ENCODE results near the gene RDH5.
A peak's percentile ranks its signal among the peaks of the same experiment; 100 is the strongest.

RDH5 gene

DNA sequence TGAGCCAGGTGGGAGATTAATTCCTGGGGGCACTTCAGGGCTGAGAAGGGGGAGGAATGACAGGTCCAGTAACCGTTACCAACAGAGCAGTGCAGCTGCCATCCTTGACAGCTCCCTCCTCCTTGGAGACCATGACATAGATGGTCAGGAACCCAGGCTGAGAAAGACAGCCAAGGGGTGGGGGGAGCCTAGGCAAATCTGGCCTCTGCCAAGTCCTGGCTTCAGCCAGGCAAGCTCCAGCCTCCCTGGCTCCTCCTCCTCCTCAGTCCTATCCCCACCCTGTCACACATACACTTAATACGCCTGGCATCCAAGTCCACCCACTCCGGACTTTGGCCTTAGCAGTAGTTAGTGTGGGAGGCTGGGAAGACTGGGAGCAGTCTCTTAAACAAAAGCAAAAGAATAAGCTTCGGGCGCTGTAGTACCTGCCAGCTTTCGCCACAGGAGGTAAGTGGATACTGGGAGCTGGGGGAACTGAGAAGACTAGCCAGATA lies at the start of gene RDH5:
Gene RDH5 (plus strand): TSS at position 323 of the 494 bp plus-strand sequence. CDS start 792 bp downstream, outside the sequence.
- DNase-seq = no peak

- DNase-seq = no peak
Observed at GRCh38 chr12:55671746-55672145, 48.4 kb upstream of the RDH5 start.

DNA sequence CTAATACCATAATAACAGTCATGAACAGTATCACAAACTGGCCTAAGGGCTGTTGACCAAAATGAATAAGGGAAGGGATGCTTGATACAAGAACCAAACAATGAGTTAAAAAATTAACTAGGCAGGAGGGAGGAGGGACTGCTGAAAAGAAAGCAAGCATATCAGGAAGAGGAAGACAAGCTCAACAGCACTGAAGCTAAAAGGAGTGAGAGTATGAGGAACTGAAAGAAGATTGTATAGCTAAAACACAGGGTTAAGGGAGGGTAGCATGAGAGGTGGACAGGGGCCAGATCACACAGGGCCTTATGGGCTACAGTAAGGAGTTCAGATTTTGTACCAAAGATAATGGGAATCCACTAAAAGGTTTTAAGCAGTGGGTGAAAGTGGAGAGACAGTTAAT lies 46.6 kb upstream of the RDH5 start:
- DNase-seq = no peak

- no peak for DNase-seq
Observed at GRCh38 chr12:55675666-55676065, 44.5 kb upstream of the RDH5 start.

GRCh38 chr12:55676707-55677106 lies 43.5 kb upstream of the RDH5 start:
- DNase-seq = no peak

- DNase-seq = no peak
Observed at GRCh38 chr12:55679691-55680090, 40.5 kb upstream of the RDH5 start.

- DNase-seq = peak; percentile 93
Observed at GRCh38 chr12:55681142-55682077, 38.8 kb upstream of the RDH5 start.

DNA sequence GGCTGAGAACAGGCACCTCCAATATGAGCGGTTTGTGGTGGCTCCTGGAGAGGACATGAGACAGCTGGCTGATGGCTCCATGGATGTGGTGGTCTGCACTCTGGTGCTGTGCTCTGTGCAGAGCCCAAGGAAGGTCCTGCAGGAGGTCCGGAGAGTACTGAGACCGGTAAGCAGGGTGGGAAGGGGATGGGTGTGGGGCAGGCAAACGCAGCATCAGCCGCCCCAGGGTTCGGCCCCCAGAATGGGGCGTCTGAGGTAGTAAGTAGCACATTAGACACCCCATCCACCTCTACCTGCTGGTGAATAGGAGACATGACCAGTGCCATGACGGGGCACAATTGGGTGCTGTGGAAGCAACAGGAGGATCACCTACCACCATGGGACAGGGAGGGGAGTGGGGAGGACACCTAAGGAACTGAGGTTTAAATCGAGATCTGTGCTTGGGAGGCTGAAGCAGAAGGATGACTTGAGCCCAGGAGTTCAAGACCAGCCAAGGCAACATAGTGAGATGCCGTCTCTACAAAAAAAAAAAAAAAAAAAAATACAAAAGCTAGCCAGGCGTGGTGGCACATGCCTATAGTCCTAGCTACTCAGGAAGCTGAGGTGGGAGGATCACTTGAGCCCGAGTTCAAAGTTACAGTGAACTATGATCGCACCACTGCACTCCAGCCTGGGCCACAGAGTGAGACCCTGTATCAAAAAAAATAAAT lies 38.0 kb upstream of the RDH5 start:
- peak; percentile 50 for DNase-seq

DNA sequence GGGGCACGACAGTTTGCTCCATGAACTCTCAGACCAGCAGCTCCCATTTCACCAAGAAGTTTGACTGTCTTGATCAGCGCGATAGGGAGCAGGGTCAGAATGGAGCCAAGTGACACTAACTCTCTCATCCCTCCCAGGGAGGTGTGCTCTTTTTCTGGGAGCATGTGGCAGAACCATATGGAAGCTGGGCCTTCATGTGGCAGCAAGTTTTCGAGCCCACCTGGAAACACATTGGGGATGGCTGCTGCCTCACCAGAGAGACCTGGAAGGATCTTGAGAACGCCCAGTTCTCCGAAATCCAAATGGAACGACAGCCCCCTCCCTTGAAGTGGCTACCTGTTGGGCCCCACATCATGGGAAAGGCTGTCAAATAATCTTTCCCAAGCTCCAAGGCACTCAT lies 36.5 kb upstream of the RDH5 start:
- DNase-seq = no peak

DNA sequence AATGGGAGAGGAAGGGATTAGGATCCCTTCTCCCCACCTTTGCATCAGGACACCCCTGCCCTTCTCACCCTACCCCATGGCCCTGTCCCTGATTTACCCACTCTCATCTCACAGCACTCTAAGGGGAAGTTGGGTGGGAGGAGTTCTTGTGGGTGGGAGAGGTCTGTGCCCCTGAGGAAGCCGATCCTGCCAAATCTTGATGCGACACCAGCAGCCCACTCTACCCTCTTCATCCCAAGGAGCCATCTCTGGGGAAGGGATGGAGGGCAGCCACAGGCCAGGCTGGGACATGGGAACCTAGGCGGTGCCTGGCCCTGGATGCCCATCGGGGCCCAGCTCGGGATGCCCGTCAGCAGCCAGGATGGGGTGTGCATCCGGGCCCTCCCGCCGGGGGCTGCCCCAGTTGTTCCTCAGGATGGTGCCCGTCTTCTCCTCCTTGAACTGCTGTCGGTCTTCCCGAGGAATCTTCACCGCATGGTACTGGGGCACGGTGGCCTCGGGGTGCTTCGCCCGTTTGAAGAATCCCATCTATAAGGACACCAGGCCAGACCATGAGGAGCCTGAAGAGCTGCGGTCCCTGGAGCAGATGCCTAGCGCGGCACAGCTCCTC lies 35.3 kb upstream of the RDH5 start:
- peak; percentile 45 for DNase-seq

DNA sequence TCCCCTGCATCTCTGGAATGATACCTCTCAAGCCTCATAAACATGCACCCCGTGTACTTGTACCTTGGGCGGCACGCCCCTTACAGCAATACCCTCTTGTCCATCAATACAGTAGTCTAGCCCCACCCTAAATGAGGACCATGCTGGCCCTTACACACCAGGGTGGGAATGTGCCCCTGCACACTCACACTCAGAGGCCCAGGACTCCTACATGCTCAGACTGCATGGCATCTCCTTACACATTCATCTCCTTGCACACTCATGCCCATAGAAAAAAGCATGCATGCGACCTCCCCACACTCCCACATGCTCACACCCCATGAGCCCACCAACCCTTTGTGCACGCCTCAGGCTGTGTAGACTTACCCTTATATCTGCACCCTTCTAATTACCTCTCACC lies 34.5 kb upstream of the RDH5 start:
- DNase-seq = peak; percentile 43

- peak; percentile 50 for DNase-seq
Observed at GRCh38 chr12:55686366-55687010, 33.7 kb upstream of the RDH5 start.

- no peak for DNase-seq
Observed at GRCh38 chr12:55687746-55688145, 32.4 kb upstream of the RDH5 start.

- peak; percentile 50 for DNase-seq
Observed at GRCh38 chr12:55688716-55689655, 31.2 kb upstream of the RDH5 start.

DNA sequence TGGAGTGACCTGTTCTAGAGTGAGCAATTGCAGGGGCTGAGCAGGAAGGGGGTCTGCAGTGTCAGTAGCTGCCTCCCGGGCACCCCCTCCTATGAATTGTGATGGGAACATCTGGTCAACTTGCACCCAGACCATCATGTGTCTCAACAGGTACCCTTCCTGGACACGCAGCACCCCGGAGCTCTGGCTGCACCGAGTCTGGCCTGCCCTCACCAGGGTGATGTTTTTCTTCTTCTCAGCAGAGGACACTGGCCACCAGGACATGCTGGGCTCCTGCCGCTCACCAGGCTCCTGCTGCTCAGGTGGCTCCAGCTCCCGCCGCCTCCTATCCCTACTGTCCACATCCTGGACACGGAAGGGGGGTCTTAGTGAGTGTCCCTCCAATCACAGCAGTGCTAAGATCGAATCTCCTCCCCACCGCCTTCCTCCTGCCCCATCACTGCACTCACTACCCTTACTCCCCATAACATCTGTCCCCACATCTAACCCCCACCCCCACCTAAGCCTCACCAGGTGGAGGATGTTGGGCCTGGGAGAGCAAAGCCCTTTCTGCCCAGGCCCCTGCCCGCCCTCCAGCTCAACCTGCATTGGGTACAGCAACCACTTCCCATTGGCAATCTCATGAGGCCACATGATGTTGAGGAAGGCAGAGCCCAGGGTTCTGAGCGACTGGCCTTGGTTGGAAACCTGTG lies 27.4 kb upstream of the RDH5 start:
- DNase-seq = peak; percentile 52

DNA sequence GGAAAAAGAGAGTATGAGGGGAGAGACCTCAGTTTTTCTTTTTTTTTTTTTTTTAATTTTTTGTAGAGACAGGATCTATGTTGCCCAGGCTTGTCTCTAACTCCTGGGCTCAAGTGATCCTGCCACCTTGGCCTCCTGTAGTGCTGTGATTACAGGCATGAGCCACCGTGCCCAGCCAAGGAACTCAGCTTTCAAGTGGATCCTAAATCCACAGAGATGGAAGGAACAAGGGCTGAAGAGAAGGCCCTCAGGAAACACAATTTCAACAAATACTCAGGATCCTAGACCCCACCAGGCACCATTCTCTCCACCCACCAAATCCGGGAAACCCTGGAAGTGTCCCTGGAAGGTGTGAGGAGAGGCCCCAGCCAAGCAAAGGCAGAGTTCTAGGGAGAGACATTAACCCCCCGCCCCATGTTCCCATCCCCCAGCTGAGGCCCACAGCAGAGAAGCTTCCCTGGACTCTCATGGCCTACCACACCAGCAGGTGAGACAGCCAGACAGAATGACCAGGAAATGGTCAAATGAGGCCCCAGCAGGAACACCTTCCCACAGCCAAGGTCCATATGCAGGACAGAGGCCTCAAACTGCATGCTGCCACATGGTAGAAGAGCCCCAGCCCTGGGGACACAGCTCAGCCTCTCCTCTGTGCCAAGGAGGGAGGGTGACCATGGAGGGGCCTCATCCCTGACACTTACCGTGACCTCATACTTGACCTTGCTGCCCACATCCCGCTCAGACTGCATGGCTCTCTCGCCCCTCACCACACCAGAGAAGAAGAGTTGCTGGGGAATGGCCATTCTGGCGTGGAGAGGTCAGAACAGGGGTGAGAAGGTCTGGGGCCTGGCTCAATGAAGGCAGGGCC lies 26.6 kb upstream of the RDH5 start:
- peak; percentile 43 for DNase-seq

GRCh38 chr12:55694188-55694515 lies 26.0 kb upstream of the RDH5 start:
- DNase-seq = peak; percentile 48

DNA sequence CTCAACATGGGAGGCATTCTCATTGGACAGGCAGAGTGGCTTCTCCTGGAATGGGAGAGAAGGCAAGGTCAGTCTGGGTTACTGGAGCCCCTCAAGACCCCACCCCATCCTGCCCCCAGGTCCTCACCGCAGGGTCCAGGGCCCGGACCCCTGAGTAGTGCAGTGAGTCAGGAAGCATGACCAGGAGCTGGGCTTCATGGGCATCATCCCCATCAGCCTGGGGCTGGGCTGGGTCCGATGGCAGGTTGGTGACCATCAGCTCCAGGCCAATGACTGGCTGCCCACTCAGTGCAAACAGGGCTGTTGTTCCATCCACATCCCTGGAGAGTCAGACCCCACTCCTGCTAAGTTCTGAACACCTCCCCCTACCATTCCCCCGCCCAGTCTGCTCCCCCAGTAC lies 25.5 kb upstream of the RDH5 start:
- no peak for DNase-seq

DNA sequence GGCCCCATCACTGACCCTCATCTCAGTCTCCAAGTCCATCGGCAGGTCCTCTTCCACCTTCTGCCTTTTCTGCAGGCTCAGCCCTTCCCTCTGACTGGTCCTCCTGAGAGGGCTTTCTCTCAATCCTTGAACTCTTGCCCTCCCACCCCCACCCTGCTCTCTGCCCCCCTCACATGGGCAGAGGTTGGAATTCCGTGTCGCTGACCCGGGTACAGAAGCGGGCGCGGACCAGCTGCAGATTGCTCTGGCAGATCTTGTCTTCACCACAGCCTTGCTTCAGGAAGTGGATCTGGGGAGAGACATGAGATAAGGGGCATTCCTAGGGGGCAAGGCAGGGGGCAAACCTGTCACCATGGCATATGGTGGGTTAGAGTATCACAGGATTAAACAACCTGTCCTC lies 24.8 kb upstream of the RDH5 start:
- DNase-seq = peak; percentile 48

DNA sequence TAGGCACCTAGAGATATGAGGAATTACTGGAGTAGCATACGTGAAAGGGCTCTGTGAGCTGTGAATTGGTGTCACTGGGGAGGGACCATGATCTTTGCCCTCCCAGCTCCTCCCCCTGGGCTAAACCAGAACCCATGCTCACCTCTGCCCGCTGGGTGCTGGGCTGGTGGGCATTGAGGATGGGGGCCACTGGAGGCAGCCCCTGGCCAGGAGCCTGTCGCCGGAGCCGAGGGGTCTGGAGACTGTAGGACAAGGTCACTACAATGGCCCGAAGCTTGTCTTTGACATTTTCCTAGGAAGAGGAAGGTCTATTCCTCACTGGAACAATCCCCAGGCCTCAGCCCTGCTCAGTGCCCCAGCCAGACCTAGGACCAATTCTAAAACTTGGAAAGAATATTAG lies 24.1 kb upstream of the RDH5 start:
- DNase-seq = no peak

All from islet precursor cell (in vitro differentiated cells).